ENCODE measurements around the gene FAM13B. TPM values are rescaled to one million over a fixed set of nuclear protein-coding genes. Genes with fewer than 3 reads are reported as not detected.
"Not testable (repeated sequence)": the region's sequence is repeated elsewhere in the genome, so short reads cannot be mapped to it uniquely, and the experiment has no call there.

The FAM13B gene
- total and polyA plus RNA-seq, 7 donors: 9.0 to 81.7 (median 47.2) TPM

DNA sequence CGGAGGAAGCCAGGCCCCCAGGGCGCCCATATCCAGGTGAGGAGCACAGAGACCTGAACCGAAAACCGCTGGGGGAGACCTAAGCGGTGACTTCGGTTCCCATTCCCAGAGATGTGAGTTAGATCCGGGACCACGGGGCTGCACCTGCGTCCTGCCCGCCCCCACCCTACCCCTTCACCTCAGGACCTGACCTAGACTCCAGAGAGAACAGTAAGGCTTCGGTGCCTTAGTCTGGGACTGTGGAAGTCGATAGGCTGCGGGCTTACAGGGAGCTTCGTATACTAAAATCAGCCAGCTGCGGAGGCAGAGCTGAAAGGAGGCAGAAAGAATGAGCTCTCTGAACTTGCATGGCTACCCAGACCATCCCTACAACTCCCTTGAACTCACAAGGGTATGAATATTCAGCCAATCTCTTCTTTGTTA lies 518 bp upstream of the FAM13B start:
- H3K27ac ChIP-seq: peak overlapping the region; percentile 96 to 100 (median 99)
- 1 to 2% methylated on average over 15 of the region's 15 CpGs for WGBS, 2 donors
- peak overlapping the region; percentile 82 to 100 (median 96) for H3K4me3 ChIP-seq
- no peaks in the 10 kb centered on the region for H3K9me3 ChIP-seq
- peaks cover 0 to 49% (median 45%) of the 10 kb centered on the region in 4 donors for H3K4me1 ChIP-seq
- DNase-seq: no peak
- H3K27me3 ChIP-seq: no peaks in the 10 kb centered on the region
- intact Hi-C loops (cut with DNase I): loop anchor here (2.0 to 5.0 kb wide), 3 partner anchors 144 to 304 kb away; partner anchors contain the start of genes BRD8, FAM53C, HNRNPA0 and KIF20A
- no peak for TF ChIP-seq CTCF (IDR thresholded peaks at IDR 0.05)
- no peaks in the 10 kb centered on the region for H3K36me3 ChIP-seq

DNA sequence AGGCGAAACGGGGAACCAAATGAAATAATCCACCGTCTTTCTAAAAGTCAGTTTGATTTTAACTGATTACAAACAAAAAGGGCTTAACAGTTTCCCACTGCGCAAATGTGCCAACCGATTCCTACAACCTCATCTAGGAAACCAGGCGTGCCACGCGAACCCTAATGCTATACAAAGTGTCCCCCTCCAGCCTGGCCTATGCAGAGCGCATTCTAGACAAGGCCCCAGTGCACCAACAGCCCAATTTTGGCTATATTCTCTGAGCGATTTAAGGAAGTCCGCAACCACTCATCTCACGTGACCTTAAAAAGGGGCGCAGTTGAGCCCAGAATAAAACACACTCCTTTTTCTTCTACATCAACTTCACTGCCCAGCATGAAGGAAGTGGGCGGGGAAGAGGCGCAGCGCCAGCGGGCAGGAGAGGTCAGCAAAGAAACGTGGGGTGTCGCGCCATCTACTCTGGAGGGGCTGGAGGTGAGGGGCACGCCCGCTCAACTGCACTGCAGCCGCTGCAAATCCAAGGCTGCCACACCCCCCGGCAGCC lies 779 bp downstream of the FAM13B start:
- H3K9me3 ChIP-seq: no peaks in the 10 kb centered on the region
- no peaks in the 10 kb centered on the region for H3K27me3 ChIP-seq
- no peaks in the 10 kb centered on the region for H3K36me3 ChIP-seq
- H3K4me3 ChIP-seq: peak overlapping the region; percentile 82 to 100 (median 96)
- 1% methylated on average over 24 of the region's 24 CpGs for WGBS, 2 donors
- no peak for TF ChIP-seq POLR2A (IDR thresholded peaks at IDR 0.05)
- peak in 1 of 4 donors; percentile 31 for TF ChIP-seq POLR2AphosphoS5 (IDR thresholded peaks at IDR 0.05)
- TF ChIP-seq CTCF (IDR thresholded peaks at IDR 0.05): no peak
- intact Hi-C loops (cut with DNase I): loop anchor here (2.0 to 5.0 kb wide), 3 partner anchors 145 to 305 kb away; partner anchors contain the start of genes BRD8, FAM53C, HNRNPA0 and KIF20A
- H3K27ac ChIP-seq: peak overlapping the region; percentile 96 to 100 (median 99)
- peak; percentile 79 for DNase-seq
- peaks cover 0 to 58% (median 53%) of the 10 kb centered on the region in 4 donors for H3K4me1 ChIP-seq

- intact Hi-C loops (cut with DNase I): loop anchor here (5.0 kb wide), 2 partner anchors 147 to 307 kb away; partner anchors contain the start of genes BRD8, FAM53C and KIF20A
- Histone ChIP-seq H3K36me3 (no peaks in the 10 kb centered on the region), H3K4me3 (no peak overlapping the region), H3K27ac (no peak overlapping the region), H3K4me1 (peaks cover 0 to 63% (median 51%) of the 10 kb centered on the region in 4 donors), H3K27me3 (no peaks in the 10 kb centered on the region), H3K9me3 (no peaks in the 10 kb centered on the region)
- WGBS, 2 donors: 73 to 89% methylated on average over 2 of the region's 2 CpGs
- DNase-seq: no peak
- TF ChIP-seq POLR2AphosphoS5 (IDR thresholded peaks at IDR 0.05): no peak
- TF ChIP-seq POLR2A (IDR thresholded peaks at IDR 0.05): no peak
- no peak for TF ChIP-seq EP300 (IDR thresholded peaks at IDR 0.05)
- TF ChIP-seq CTCF (IDR thresholded peaks at IDR 0.05): no peak
Observed at GRCh38 chr5:138029944-138030343, 2.9 kb downstream of the FAM13B start.

DNA sequence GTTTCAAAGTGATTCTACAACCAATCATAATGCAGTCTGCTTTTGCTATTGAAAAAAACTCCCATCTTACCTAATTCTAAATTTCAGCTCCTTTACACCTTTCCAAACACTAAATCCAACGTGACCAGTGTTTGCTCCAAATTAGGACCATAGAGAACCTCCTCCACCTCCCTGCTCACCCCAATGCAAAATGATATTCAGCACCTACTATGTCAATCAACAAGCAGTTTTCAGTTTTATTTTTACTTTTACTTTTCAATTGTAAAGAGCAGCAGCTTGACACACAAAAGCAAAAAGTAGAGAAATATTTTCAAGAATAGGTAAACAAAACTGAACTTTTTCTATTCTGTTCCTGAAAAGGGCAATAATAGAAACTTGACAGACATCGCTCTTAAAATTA lies 3.4 kb downstream of the FAM13B start:
- Histone ChIP-seq H3K27me3 (no peaks in the 10 kb centered on the region), H3K9me3 (no peaks in the 10 kb centered on the region), H3K36me3 (no peaks in the 10 kb centered on the region), H3K4me3 (no peak overlapping the region), H3K4me1 (peaks cover 0 to 68% (median 54%) of the 10 kb centered on the region in 4 donors), H3K27ac (no peak overlapping the region)
- 50 to 63% methylated on average over 2 of the region's 2 CpGs for WGBS, 2 donors
- no peak for DNase-seq
- intact Hi-C loops (cut with DNase I): no loop called here
- TF ChIP-seq POLR2AphosphoS5 (IDR thresholded peaks at IDR 0.05): no peak
- no peak for TF ChIP-seq POLR2A (IDR thresholded peaks at IDR 0.05)
- no peak for TF ChIP-seq EP300 (IDR thresholded peaks at IDR 0.05)
- no peak for TF ChIP-seq CTCF (IDR thresholded peaks at IDR 0.05)

- 84 to 93% methylated on average over 5 of the region's 5 CpGs for WGBS, 2 donors
- Histone ChIP-seq H3K9me3 (no peaks in the 10 kb centered on the region), H3K4me3 (no peak overlapping the region), H3K36me3 (no peaks in the 10 kb centered on the region), H3K27me3 (no peaks in the 10 kb centered on the region), H3K27ac (no peak overlapping the region), H3K4me1 (peaks cover 0 to 73% (median 60%) of the 10 kb centered on the region in 4 donors)
- intact Hi-C loops (cut with DNase I): no loop called here
- TF ChIP-seq POLR2AphosphoS5 (IDR thresholded peaks at IDR 0.05) (no peak), CTCF (IDR thresholded peaks at IDR 0.05) (no peak), POLR2A (IDR thresholded peaks at IDR 0.05) (no peak), EP300 (IDR thresholded peaks at IDR 0.05) (no peak)
- no peak for DNase-seq
Observed at GRCh38 chr5:138028971-138029365, 3.9 kb downstream of the FAM13B start.

- DNase-seq; H3K27ac ChIP-seq; intact Hi-C loops (cut with DNase I); H3K27me3 ChIP-seq; H3K36me3 ChIP-seq; H3K9me3 ChIP-seq; H3K4me3 ChIP-seq: not testable (repeated sequence)
- peaks cover 0 to 74% (median 61%) of the 10 kb centered on the region in 4 donors for H3K4me1 ChIP-seq
- WGBS, 2 donors: 85 to 96% methylated on average over 12 of the region's 12 CpGs
Observed at GRCh38 chr5:138028262-138028970, 4.5 kb downstream of the FAM13B start.

GRCh38 chr5:138026793-138027192 lies 6.1 kb downstream of the FAM13B start:
- WGBS, 2 donors: 96 to 99% methylated on average over 9 of the region's 9 CpGs
- H3K4me1 ChIP-seq: peaks cover 0 to 80% (median 69%) of the 10 kb centered on the region in 4 donors
- H3K27me3 ChIP-seq; DNase-seq; H3K9me3 ChIP-seq; intact Hi-C loops (cut with DNase I); H3K4me3 ChIP-seq; H3K36me3 ChIP-seq; H3K27ac ChIP-seq: not testable (repeated sequence)

All from sigmoid colon (tissue), 7 donors.